Measurements from ENCODE around the gene CLPTM1L. TPM values are rescaled to one million over a fixed set of nuclear protein-coding genes. Genes with fewer than 3 reads are reported as not detected.
"Not testable (repeated sequence)": the region's sequence is repeated elsewhere in the genome, so short reads cannot be mapped to it uniquely, and the experiment has no call there.

Gene CLPTM1L
- total RNA-seq, 1 donor from 2014 or later = 131 TPM

DNA sequence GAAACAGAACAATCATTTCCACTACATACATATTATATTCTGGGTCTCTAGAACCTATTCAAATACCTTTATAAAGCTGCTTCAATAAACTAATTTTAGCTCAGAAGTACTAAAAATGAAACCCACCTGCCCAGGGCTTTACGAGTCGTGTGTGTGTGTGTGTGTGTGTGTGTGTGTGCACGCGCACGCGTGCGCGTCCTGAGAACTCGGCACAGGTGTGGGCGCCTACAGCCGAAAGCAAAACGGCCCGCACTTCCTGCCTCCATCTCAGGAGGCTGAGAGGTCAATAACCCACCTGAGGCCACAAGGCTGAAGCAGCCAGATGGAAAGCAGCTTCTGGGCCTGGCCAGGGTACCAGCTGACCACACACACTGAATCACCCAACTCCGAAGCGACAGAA, 3.0 kb downstream of the CLPTM1L start:
- Mint-ChIP-seq H3K4me3 (ENCODE audit: unreplicated experiment) (no peak overlapping the region), H3K36me3 (ENCODE audit: low read depth, unreplicated experiment) (peaks cover 13% of the 10 kb centered on the region), H3K27ac (ENCODE audit: unreplicated experiment) (peak overlapping the region; percentile 92), H3K27me3 (ENCODE audit: low read depth, unreplicated experiment) (no peaks in the 10 kb centered on the region), H3K9me3 (ENCODE audit: unreplicated experiment) (no peaks in the 10 kb centered on the region), H3K4me1 (ENCODE audit: low read depth, unreplicated experiment) (peaks cover 15% of the 10 kb centered on the region)
- no peak for DNase-seq (ENCODE audit: low read depth)
- peaks cover 40% of the 10 kb centered on the region for H4K20me1 ChIP-seq (ENCODE audit: insufficient read depth, low read length)
- no peak overlapping the region for H3K4me3 ChIP-seq (ENCODE audit: insufficient read depth, low read depth, low read length)
- TF ChIP-seq EZH2 (IDR thresholded peaks at IDR 0.05; ENCODE audit: insufficient read depth, low read length) = no peak
- TF ChIP-seq, protein P1, sequence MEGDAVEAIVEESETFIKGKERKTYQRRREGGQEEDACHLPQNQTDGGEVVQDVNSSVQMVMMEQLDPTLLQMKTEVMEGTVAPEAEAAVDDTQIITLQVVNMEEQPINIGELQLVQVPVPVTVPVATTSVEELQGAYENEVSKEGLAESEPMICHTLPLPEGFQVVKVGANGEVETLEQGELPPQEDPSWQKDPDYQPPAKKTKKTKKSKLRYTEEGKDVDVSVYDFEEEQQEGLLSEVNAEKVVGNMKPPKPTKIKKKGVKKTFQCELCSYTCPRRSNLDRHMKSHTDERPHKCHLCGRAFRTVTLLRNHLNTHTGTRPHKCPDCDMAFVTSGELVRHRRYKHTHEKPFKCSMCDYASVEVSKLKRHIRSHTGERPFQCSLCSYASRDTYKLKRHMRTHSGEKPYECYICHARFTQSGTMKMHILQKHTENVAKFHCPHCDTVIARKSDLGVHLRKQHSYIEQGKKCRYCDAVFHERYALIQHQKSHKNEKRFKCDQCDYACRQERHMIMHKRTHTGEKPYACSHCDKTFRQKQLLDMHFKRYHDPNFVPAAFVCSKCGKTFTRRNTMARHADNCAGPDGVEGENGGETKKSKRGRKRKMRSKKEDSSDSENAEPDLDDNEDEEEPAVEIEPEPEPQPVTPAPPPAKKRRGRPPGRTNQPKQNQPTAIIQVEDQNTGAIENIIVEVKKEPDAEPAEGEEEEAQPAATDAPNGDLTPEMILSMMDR (IDR thresholded peaks at IDR 0.05; ENCODE audit: insufficient read depth, low read depth, low read length) = no peak
- H3K4me2 ChIP-seq (ENCODE audit: low read length) = no peak overlapping the region
- peaks cover 47% of the 10 kb centered on the region for H3K79me2 ChIP-seq (ENCODE audit: insufficient read depth, low read length)
- no peak for FAIRE-seq
- no peaks in the 10 kb centered on the region for H3K27me3 ChIP-seq (ENCODE audit: insufficient read depth, low read length)
- no peak overlapping the region for H3K9ac ChIP-seq (ENCODE audit: low read length)
- H3K9me3 ChIP-seq (ENCODE audit: insufficient read depth, low read depth, low read length) = no peaks in the 10 kb centered on the region
- peaks cover 24% of the 10 kb centered on the region for H3K36me3 ChIP-seq (ENCODE audit: insufficient read depth, low read length)
- H3K4me1 ChIP-seq (ENCODE audit: insufficient read depth, low read length) = peaks cover 12% of the 10 kb centered on the region
- no peak overlapping the region for H2AFZ ChIP-seq (ENCODE audit: low read depth, low read length)
- no peak overlapping the region for H3K27ac ChIP-seq (ENCODE audit: low read depth, low read length)

DNA sequence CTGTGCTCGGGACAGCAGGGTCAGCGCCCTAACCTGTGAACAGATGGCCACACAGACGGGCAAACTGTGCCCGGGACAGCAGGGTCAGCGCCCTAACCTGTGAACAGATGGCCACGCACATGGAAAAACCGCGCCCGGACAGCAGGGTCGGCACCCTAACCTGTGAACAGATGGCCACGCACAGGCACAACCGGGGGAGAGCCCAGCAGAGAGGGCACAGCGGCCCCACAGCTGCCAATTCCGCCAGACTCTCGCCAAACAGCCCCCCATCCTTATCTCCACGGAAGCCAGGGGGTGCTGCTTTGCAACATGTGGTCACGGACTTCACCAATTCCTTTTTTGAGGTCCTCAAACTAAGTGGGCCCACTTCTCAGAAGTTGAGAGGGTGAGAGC, 5.1 kb downstream of the CLPTM1L start:
- H3K36me3 Mint-ChIP-seq (ENCODE audit: low read depth, unreplicated experiment) = peaks cover 15% of the 10 kb centered on the region
- not testable (repeated sequence) for H3K9me3 Mint-ChIP-seq (ENCODE audit: unreplicated experiment)

DNA sequence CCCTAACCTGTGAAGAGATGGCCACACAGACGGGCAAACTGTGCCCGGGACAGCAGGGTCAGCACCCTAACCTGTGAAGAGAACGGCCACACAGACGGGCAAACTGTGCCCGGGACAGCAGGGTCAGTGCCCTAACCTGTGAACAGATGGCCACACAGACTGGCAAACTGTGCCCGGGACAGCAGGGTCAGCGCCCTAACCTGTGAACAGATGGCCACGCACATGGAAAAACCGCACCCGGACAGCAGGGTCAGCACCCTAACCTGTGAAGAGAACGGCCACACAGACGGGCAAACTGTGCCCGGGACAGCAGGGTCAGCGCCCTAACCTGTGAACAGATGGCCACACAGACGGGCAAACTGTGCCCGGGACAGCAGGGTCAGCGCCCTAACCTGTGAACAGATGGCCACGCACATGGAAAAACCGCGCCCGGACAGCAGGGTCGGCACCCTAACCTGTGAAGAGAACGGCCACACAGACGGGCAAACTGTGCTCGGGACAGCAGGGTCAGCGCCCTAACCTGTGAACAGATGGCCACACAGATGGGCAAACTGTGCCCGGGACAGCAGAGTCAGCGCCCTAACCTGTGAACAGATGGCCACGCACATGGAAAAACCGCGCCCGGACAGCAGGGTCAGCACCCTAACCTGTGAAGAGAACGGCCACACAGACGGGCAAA, 5.6 kb downstream of the CLPTM1L start:
- H3K4me1 Mint-ChIP-seq (ENCODE audit: low read depth, unreplicated experiment) = peaks cover 10% of the 10 kb centered on the region

More for the DNA sequence above, 5.1 kb downstream of the CLPTM1L start:
- Histone ChIP-seq H3K79me2 (ENCODE audit: insufficient read depth, low read length) (peaks cover 41% of the 10 kb centered on the region), H4K20me1 (ENCODE audit: insufficient read depth, low read length) (peaks cover 54% of the 10 kb centered on the region), H3K36me3 (ENCODE audit: insufficient read depth, low read length) (peaks cover 24% of the 10 kb centered on the region), H3K4me1 (ENCODE audit: insufficient read depth, low read length) (peaks cover 12% of the 10 kb centered on the region)
- not testable (repeated sequence) for H3K9ac ChIP-seq (ENCODE audit: low read length); H3K4me3 ChIP-seq (ENCODE audit: insufficient read depth, low read depth, low read length); H3K27ac Mint-ChIP-seq (ENCODE audit: unreplicated experiment); H3K4me3 Mint-ChIP-seq (ENCODE audit: unreplicated experiment); H3K4me2 ChIP-seq (ENCODE audit: low read length); FAIRE-seq; H2AFZ ChIP-seq (ENCODE audit: low read depth, low read length); DNase-seq (ENCODE audit: low read depth); H3K9me3 ChIP-seq (ENCODE audit: insufficient read depth, low read depth, low read length); H3K27me3 ChIP-seq (ENCODE audit: insufficient read depth, low read length); H3K27me3 Mint-ChIP-seq (ENCODE audit: low read depth, unreplicated experiment); H3K27ac ChIP-seq (ENCODE audit: low read depth, low read length)
- H3K4me1 Mint-ChIP-seq (ENCODE audit: low read depth, unreplicated experiment) = peaks cover 10% of the 10 kb centered on the region

More for the DNA sequence above, 5.6 kb downstream of the CLPTM1L start:
- not testable (repeated sequence) for H3K4me2 ChIP-seq (ENCODE audit: low read length); H3K9ac ChIP-seq (ENCODE audit: low read length); H3K9me3 ChIP-seq (ENCODE audit: insufficient read depth, low read depth, low read length); H3K27ac Mint-ChIP-seq (ENCODE audit: unreplicated experiment); DNase-seq (ENCODE audit: low read depth); H3K27me3 Mint-ChIP-seq (ENCODE audit: low read depth, unreplicated experiment); H3K9me3 Mint-ChIP-seq (ENCODE audit: unreplicated experiment); H3K27me3 ChIP-seq (ENCODE audit: insufficient read depth, low read length); FAIRE-seq; H3K27ac ChIP-seq (ENCODE audit: low read depth, low read length); H2AFZ ChIP-seq (ENCODE audit: low read depth, low read length); H3K4me3 Mint-ChIP-seq (ENCODE audit: unreplicated experiment); H3K4me3 ChIP-seq (ENCODE audit: insufficient read depth, low read depth, low read length)
- peaks cover 37% of the 10 kb centered on the region for H3K79me2 ChIP-seq (ENCODE audit: insufficient read depth, low read length)
- peaks cover 10% of the 10 kb centered on the region for H3K4me1 ChIP-seq (ENCODE audit: insufficient read depth, low read length)
- peaks cover 27% of the 10 kb centered on the region for H3K36me3 ChIP-seq (ENCODE audit: insufficient read depth, low read length)
- H4K20me1 ChIP-seq (ENCODE audit: insufficient read depth, low read length) = peaks cover 54% of the 10 kb centered on the region
- peaks cover 15% of the 10 kb centered on the region for H3K36me3 Mint-ChIP-seq (ENCODE audit: low read depth, unreplicated experiment)

Measured in astrocyte (in vitro differentiated cells and primary cell).